ENCODE results near the gene CYP2B6.
"Not testable (repeated sequence)": the region's sequence is repeated elsewhere in the genome, so short reads cannot be mapped to it uniquely, and the experiment has no call there.

CYP2B6 gene

DNA sequence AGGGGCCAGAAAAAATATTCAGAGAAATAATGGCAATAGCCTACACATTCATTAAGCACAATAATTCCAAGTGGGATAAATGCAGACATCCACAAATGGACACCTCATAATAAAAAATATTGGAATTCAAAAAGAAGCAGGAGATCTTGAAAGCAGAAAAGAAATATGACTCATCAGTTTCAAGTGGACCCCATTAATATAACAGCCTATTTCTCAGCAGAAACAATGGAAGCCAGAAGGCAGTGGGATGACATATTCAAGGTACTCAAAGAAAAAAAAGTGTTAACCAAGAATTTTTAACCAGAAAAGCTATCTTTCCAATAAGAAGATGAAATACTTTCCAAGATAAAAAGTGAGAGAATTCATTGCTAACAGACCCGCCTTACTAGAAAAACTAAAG is 48.7 kb downstream of the CYP2B6 start:
- DNase-seq: no peak

DNA sequence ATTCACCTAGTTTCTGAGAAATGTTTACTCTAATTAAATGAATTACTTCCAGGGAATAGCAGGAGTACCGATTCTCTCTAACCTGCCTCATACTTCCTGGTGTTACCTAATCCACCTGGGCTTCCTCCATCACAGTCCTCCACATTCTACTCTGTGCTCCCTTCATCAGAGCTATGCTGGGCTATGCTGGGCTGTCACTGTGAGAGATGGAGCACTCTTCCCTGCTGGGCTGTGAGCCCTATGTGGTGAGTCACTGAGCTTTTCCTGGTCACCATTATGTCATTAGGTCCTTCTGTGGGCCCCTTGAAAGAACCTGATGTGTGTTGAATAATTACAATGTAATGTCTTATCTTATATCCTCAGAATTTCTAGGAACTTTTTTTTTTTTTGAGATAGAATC is 54.0 kb downstream of the CYP2B6 start:
- DNase-seq: not testable (repeated sequence)

DNA sequence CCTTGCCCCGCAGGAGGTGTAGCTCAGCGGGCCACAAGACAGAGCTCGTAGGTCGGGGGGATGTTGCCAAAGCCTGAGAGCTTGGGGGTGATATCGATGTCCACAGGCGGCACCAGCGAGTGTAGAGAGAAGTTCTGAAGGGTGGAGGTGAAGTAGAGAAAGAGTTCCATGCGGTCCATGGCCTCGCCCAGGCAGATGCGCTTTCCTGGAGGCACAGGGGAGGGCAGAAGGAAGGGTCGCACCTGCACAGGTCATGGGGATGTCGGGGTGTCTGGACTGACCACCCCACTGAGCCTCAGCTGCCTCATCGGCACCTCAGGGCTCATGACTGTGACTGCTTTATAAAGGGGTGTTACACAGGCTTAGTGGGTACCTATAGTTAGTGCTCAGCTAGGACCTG is 59.3 kb downstream of the CYP2B6 start:
- no peak for DNase-seq

DNA sequence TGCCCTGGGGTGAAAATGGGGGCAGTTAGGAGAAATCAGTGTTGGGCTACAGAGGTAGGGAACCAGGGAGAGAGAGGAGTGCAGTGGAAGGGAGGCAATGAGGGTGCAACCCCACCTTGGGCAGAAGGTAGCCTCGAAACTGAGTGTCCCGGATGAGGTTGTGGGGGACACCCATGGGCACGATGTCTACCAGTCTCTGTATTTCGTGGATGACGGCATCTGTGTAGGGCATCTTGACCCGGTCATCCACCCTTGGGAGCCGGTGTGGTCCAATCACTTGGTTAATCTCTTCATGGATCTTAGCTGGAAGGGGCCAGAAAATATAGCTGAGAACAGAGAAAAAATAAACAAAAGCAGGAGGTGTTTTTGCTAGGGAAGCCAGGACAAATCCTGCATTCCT is 61.1 kb downstream of the CYP2B6 start:
- DNase-seq: not testable (repeated sequence)

DNA sequence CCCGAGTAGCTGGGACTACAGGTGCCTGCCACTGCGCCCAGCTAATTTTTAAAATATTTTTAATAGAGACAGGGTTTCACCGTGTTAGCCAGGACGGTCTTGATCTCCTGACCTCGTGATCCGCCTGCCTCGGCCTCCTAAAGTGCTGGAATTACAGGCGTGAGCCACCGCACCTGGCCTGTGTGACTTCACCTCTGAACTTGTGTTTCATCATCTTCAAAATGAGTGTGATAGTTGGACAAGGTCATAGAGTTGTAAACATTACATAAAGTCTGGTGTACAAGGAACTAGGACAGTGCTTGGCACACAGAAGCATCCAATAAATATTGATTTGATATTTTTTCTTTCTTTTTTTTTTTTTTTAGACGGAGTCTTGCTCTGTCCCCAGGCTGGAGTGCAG is 62.2 kb downstream of the CYP2B6 start:
- DNase-seq: not testable (repeated sequence)

DNA sequence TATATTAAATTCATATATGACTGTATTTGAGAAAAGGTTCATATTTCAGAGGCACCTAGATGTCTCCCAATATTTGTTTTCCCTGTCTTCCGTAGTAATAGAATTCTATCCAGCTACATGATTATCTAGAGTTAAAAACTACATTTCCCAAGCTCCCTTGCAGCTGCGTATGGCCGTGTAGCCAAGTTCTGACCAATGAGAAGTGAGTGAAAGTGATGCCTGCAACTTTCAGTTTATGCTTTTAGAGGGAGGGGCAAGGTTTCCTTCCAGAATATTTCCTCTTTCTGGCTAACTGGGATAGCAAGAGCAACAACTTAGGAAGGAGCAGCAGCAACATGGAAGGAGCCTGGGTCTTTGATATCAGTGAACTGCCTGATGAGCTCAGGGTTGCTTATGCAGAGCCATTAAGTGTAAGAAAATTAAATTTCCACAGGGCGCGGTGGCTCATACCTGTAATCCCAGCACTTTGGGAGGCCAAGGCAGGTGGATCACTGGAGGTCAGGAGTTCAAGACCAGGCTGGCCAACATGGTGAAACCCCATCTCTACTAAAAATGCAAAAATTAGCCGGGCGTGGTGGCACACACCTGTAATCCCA is 74.0 kb downstream of the CYP2B6 start:
- peak; percentile 6 for DNase-seq
